Small intestine (tissue), 7 donors: Measurements from ENCODE around the gene ACER1. TPM values are rescaled to one million over a fixed set of nuclear protein-coding genes. Genes with fewer than 3 reads are reported as not detected.

Experiments used
- DNase-seq, 2 donors: peaks; one replicate each; pipeline versions ENCODE4 v3.0.0 to v3.0.0-alpha.2; 2013
- FAIRE-seq: peaks from 2 replicates; lab custom pipeline; 2012; peaks lifted over from hg19 to GRCh38; lab: Jason Lieb, UNC
- H3K27ac ChIP-seq, 3 donors: one replicate each; pipeline ENCODE4 v1.5.1; 2013; ENCODE audit warnings: low read length in 2 of 3, mild to moderate bottlenecking in 2 of 3, control low read depth in 1 of 3, inconsistent platforms in 1 of 3, low read depth in 1 of 3, moderate library complexity in 1 of 3
- H3K27me3 ChIP-seq, 3 donors: one replicate each; pipeline ENCODE4 v1.6.1; 2013; ENCODE audit warnings: low read length in 3 of 3, inconsistent platforms in 1 of 3; ENCODE audit not compliant: control insufficient read depth in 3 of 3, insufficient read depth in 3 of 3
- H3K36me3 ChIP-seq, 3 donors: one replicate each; pipeline ENCODE4 v1.6.1; 2013; ENCODE audit warnings: low read length in 3 of 3, inconsistent platforms in 1 of 3, low read depth in 1 of 3, mild to moderate bottlenecking in 1 of 3, moderate library complexity in 1 of 3; ENCODE audit not compliant: control insufficient read depth in 3 of 3, insufficient read depth in 2 of 3
- H3K4me1 ChIP-seq, 3 donors: one replicate each; pipeline ENCODE4 v1.6.1; 2013; ENCODE audit warnings: low read length in 2 of 3, inconsistent platforms in 1 of 3, low read depth in 1 of 3, mild to moderate bottlenecking in 1 of 3, moderate library complexity in 1 of 3; ENCODE audit not compliant: control insufficient read depth in 3 of 3, insufficient read depth in 2 of 3
- H3K4me3 ChIP-seq, 3 donors: one replicate each; pipeline ENCODE4 v1.5.1; 2013; ENCODE audit warnings: low read length in 3 of 3, control low read depth in 1 of 3, inconsistent platforms in 1 of 3, low read depth in 1 of 3, mild to moderate bottlenecking in 1 of 3, moderate library complexity in 1 of 3
- H3K9me3 ChIP-seq, 2 donors: one replicate each; pipeline ENCODE4 v1.6.1; 2013; ENCODE audit warnings: low read depth in 1 of 2, low read length in 1 of 2; ENCODE audit not compliant: control insufficient read depth in 2 of 2, insufficient read depth in 1 of 2
- WGBS, 3 donors: extraction: QIAGEN DNeasy Blood & Tissue Kit; methylation state at CpG; one replicate each; pipeline ENCODE4 v1.1.7; 2013; 5-methylcytosine and 5-hydroxymethylcytosine counted together
- polyA plus RNA-seq, 4 donors: library from polyadenylated mRNA; stranded (reverse) in 3 of 4; unstranded in 1 of 4; fragments of 200-250 nt in 3 of 4; fragments of 120-200 nt in 1 of 4; gene quantifications; one replicate each; pipeline versions ENCODE4 v1.2.1 to v1.2.3, GENCODE V29; 2013
- donor health status: healthy with polysubstance abuse.
- donor health status: control.
- donor health status: control.
- donor health status: Bipolar disorder and iron deficiency.
- donor health status: healthy.

The ACER1 gene
- polyA plus RNA-seq, 4 donors: 0.06 TPM; not detected in 3

GRCh38 chr19:6374711-6375410, 41.4 kb upstream of the ACER1 start:
- Histone ChIP-seq H3K36me3 (peaks cover 3 to 50% (median 8%) of the 10 kb centered on the region in 3 donors), H3K27me3 (no peaks in the 10 kb centered on the region), H3K4me1 (peaks cover 0 to 8% (median 0%) of the 10 kb centered on the region in 3 donors), H3K9me3 (peaks cover 0 to 2% of the 10 kb centered on the region in 2 donors), H3K27ac (no peak overlapping the region), H3K4me3 (no peak overlapping the region)
- WGBS, 3 donors: 87 to 91% (median 90%) methylated on average over 20 to 29 of the region's 29 CpGs
- FAIRE-seq (no peak), DNase-seq (no peak)

- Histone ChIP-seq H3K9me3 (no peaks in the 10 kb centered on the region), H3K36me3 (peaks cover 0 to 47% (median 5%) of the 10 kb centered on the region in 3 donors), H3K4me1 (peaks cover 0 to 8% (median 0%) of the 10 kb centered on the region in 3 donors), H3K27ac (no peak overlapping the region), H3K4me3 (no peak overlapping the region), H3K27me3 (no peaks in the 10 kb centered on the region)
- DNase-seq (no peak), FAIRE-seq (no peak)
- 78 to 87% (median 84%) methylated on average over 29 of the region's 29 CpGs for WGBS, 3 donors
Measured at GRCh38 chr19:6374161-6374709, 40.8 kb upstream of the ACER1 start.

- Histone ChIP-seq H3K36me3 (peaks cover 0 to 46% (median 3%) of the 10 kb centered on the region in 3 donors), H3K4me3 (peak overlapping the region; percentile 22 to 34 (median 33)), H3K27me3 (no peaks in the 10 kb centered on the region), H3K9me3 (no peaks in the 10 kb centered on the region), H3K27ac (peak overlapping the region; percentile 50 to 80 (median 56)), H3K4me1 (peaks cover 0 to 8% (median 0%) of the 10 kb centered on the region in 3 donors)
- WGBS, 3 donors: 27 to 46% (median 29%) methylated on average over 4 to 5 of the region's 5 CpGs
- DNase-seq: no peak
- no peak for FAIRE-seq
Measured at GRCh38 chr19:6373813-6374108, 40.3 kb upstream of the ACER1 start.

GRCh38 chr19:6373096-6373812, 39.8 kb upstream of the ACER1 start:
- Histone ChIP-seq H3K36me3 (peaks cover 2 to 47% (median 5%) of the 10 kb centered on the region in 3 donors), H3K27ac (peak overlapping the region; percentile 97 to 100 (median 98)), H3K9me3 (no peaks in the 10 kb centered on the region), H3K4me3 (peak overlapping the region; percentile 48 to 90 (median 83)), H3K4me1 (peaks cover 0 to 8% (median 0%) of the 10 kb centered on the region in 3 donors), H3K27me3 (no peaks in the 10 kb centered on the region)
- 1 to 2% (median 1%) methylated on average over 37 to 53 of the region's 53 CpGs for WGBS, 3 donors
- peak; percentile 98 to 99 for DNase-seq
- FAIRE-seq: no peak

- H3K4me1 ChIP-seq: peaks cover 0 to 8% (median 0%) of the 10 kb centered on the region in 3 donors
- H3K27me3 ChIP-seq: no peaks in the 10 kb centered on the region
- FAIRE-seq (peak; percentile 92), DNase-seq (peak; percentile 99 to 100)
- peak within 1 kb of the TSS; percentile 97 to 100 (median 98) for H3K27ac ChIP-seq
- no peaks in the 10 kb centered on the region for H3K9me3 ChIP-seq
- WGBS, 3 donors: 0 to 1% (median 0%) methylated on average over 40 to 47 of the region's 47 CpGs
- H3K36me3 ChIP-seq: peaks cover 5 to 47% (median 7%) of the 10 kb centered on the region in 3 donors
- peak within 1 kb of the TSS; percentile 48 to 90 (median 83) for H3K4me3 ChIP-seq
Measured at GRCh38 chr19:6372594-6373095, 39.2 kb upstream of the ACER1 start, which contains the start of gene ALKBH7. TSS of gene ALKBH7 (plus strand) at chr19:6372794. CDS start at chr19:6372821, 27 bp downstream.

GRCh38 chr19:6364353-6364752, 30.9 kb upstream of the ACER1 start:
- peaks cover 6 to 60% (median 11%) of the 10 kb centered on the region in 3 donors for H3K36me3 ChIP-seq
- DNase-seq (no peak), FAIRE-seq (no peak)

GRCh38 chr19:6362351-6362801, 29.0 kb upstream of the ACER1 start:
- peak overlapping the region; percentile 47 to 87 (median 66) for H3K27ac ChIP-seq

More at GRCh38 chr19:6364353-6364752, 30.9 kb upstream of the ACER1 start:
- peaks cover 0 to 5% (median 0%) of the 10 kb centered on the region in 3 donors for H3K4me1 ChIP-seq
- H3K9me3 ChIP-seq: no peaks in the 10 kb centered on the region
- no peaks in the 10 kb centered on the region for H3K27me3 ChIP-seq
- whole genome bisulfite sequencing, 3 donors: 94 to 97% (median 95%) methylated on average over 21 of the region's 21 CpGs
- no peak overlapping the region for H3K4me3 ChIP-seq
- H3K27ac ChIP-seq: no peak overlapping the region

GRCh38 chr19:6362027-6362350, 28.6 kb upstream of the ACER1 start:
- DNase-seq: no peak
- H3K27me3 ChIP-seq: no peaks in the 10 kb centered on the region

More at GRCh38 chr19:6362351-6362801, 29.0 kb upstream of the ACER1 start:
- H3K27me3 ChIP-seq: no peaks in the 10 kb centered on the region
- peaks cover 3 to 41% (median 4%) of the 10 kb centered on the region in 3 donors for H3K36me3 ChIP-seq
- WGBS, 3 donors: 9 to 16% (median 11%) methylated on average over 11 of the region's 11 CpGs
- peaks cover 0 to 5% (median 0%) of the 10 kb centered on the region in 3 donors for H3K4me1 ChIP-seq
- no peaks in the 10 kb centered on the region for H3K9me3 ChIP-seq
- peak overlapping the region; percentile 77 to 93 (median 91) for H3K4me3 ChIP-seq
- DNase-seq: peak in 1 of 2 donors; percentile 25
- no peak for FAIRE-seq

More at GRCh38 chr19:6362027-6362350, 28.6 kb upstream of the ACER1 start:
- no peak for FAIRE-seq
- Histone ChIP-seq H3K4me1 (peaks cover 0 to 5% (median 0%) of the 10 kb centered on the region in 3 donors), H3K27ac (peak overlapping the region; percentile 47 to 87 (median 66)), H3K9me3 (no peaks in the 10 kb centered on the region), H3K36me3 (peaks cover 3 to 38% (median 4%) of the 10 kb centered on the region in 3 donors), H3K4me3 (peak overlapping the region; percentile 77 to 93 (median 91))
- WGBS, 3 donors: 0 to 1% (median 0%) methylated on average over 6 to 7 of the region's 7 CpGs
